ENCODE measurements around the gene OTOR. TPM values are rescaled to one million over a fixed set of nuclear protein-coding genes. Genes with fewer than 3 reads are reported as not detected.

The OTOR gene
- total RNA-seq, 2 donors from 2014 or later = not detected

- DNase-seq (ENCODE audit: low spot score) = no peak
- no peak overlapping the region for H3K4me3 ChIP-seq
- H3K4me1 ChIP-seq = peaks cover 0 to 7% of the 10 kb centered on the region in 2 donors
- peak; percentile 48 to 77 for TF ChIP-seq CTCF (IDR thresholded peaks at IDR 0.05)
- H3K27ac ChIP-seq = no peak overlapping the region
- H3K36me3 ChIP-seq = no peaks in the 10 kb centered on the region
- H3K27me3 ChIP-seq = no peaks in the 10 kb centered on the region
- no peaks in the 10 kb centered on the region for H3K9me3 ChIP-seq
Observed at GRCh38 chr20:16761305-16761829, 13.2 kb downstream of the OTOR start.

GRCh38 chr20:16764560-16764959, 16.4 kb downstream of the OTOR start:
- Histone ChIP-seq H3K4me3 (no peak overlapping the region), H3K9me3 (no peaks in the 10 kb centered on the region), H3K36me3 (no peaks in the 10 kb centered on the region), H3K4me1 (peaks cover 0 to 7% of the 10 kb centered on the region in 2 donors), H3K27ac (no peak overlapping the region), H3K27me3 (no peaks in the 10 kb centered on the region)
- DNase-seq (ENCODE audit: low spot score) = no peak
- no peak for TF ChIP-seq CTCF (IDR thresholded peaks at IDR 0.05)

- H3K4me1 ChIP-seq = no peaks in the 10 kb centered on the region
- DNase-seq (ENCODE audit: low spot score) = no peak
- H3K27me3 ChIP-seq = no peaks in the 10 kb centered on the region
- TF ChIP-seq CTCF (IDR thresholded peaks at IDR 0.05) = no peak
- H3K36me3 ChIP-seq = no peaks in the 10 kb centered on the region
- no peak overlapping the region for H3K27ac ChIP-seq
- no peaks in the 10 kb centered on the region for H3K9me3 ChIP-seq
- H3K4me3 ChIP-seq = no peak overlapping the region
Observed at GRCh38 chr20:16771213-16771612, 23.1 kb downstream of the OTOR start.

GRCh38 chr20:16775961-16776360, 27.8 kb downstream of the OTOR start:
- H3K4me3 ChIP-seq = no peak overlapping the region
- no peaks in the 10 kb centered on the region for H3K27me3 ChIP-seq
- TF ChIP-seq CTCF (IDR thresholded peaks at IDR 0.05) = no peak
- H3K27ac ChIP-seq = no peak overlapping the region
- DNase-seq (ENCODE audit: low spot score) = no peak
- H3K9me3 ChIP-seq = no peaks in the 10 kb centered on the region
- no peaks in the 10 kb centered on the region for H3K4me1 ChIP-seq
- H3K36me3 ChIP-seq = no peaks in the 10 kb centered on the region

GRCh38 chr20:16777126-16777525, 29.0 kb downstream of the OTOR start:
- no peaks in the 10 kb centered on the region for H3K27me3 ChIP-seq
- H3K4me1 ChIP-seq = no peaks in the 10 kb centered on the region
- H3K36me3 ChIP-seq = no peaks in the 10 kb centered on the region
- H3K4me3 ChIP-seq = no peak overlapping the region
- H3K27ac ChIP-seq = no peak overlapping the region
- H3K9me3 ChIP-seq = peaks cover 0 to 10% of the 10 kb centered on the region in 2 donors
- no peak for DNase-seq (ENCODE audit: low spot score)
- TF ChIP-seq CTCF (IDR thresholded peaks at IDR 0.05) = no peak

- no peaks in the 10 kb centered on the region for H3K4me1 ChIP-seq
- peaks cover 0 to 16% of the 10 kb centered on the region in 2 donors for H3K9me3 ChIP-seq
- no peak for DNase-seq (ENCODE audit: low spot score)
- no peaks in the 10 kb centered on the region for H3K27me3 ChIP-seq
- no peak overlapping the region for H3K4me3 ChIP-seq
- TF ChIP-seq CTCF (IDR thresholded peaks at IDR 0.05) = no peak
- H3K36me3 ChIP-seq = no peaks in the 10 kb centered on the region
- H3K27ac ChIP-seq = no peak overlapping the region
Observed at GRCh38 chr20:16778159-16778558, 30.0 kb downstream of the OTOR start.
